Vagina (tissue), 2 donors: ENCODE data around the gene NYAP2.

Source experiments
- CTCF ChIP-seq, 3 experiments: fragments of 450-650 bp in 2 of 3; fragments of 200-600 bp in 1 of 3; sonication (generic) in 1 of 3; IDR thresholded peaks; one replicate each; pipeline ENCODE4 v1.5.1; 2017 to 2019; ENCODE audit warnings: antibody characterized with exemption in 3 of 3, mild to moderate bottlenecking in 2 of 3, moderate library complexity in 2 of 3
- POLR2A ChIP-seq, 2 donors: fragments of 450-650 bp; IDR thresholded peaks; one replicate each; pipeline ENCODE4 v1.6.1; 2017; ENCODE audit warnings: antibody characterized with exemption in 2 of 2, mild to moderate bottlenecking in 2 of 2, moderate library complexity in 2 of 2
- POLR2AphosphoS5 ChIP-seq, 2 donors: sonication (generic); formaldehyde crosslinking; IDR thresholded peaks; one replicate each; pipeline ENCODE4 v1.9.0; 2017; ENCODE audit warnings: antibody characterized with exemption in 2 of 2, mild to moderate bottlenecking in 2 of 2, low read depth in 1 of 2; ENCODE audit not compliant: insufficient read depth in 1 of 2

GRCh38 chr2:225452677-225453076 is 53.2 kb downstream of the NYAP2 start:
- no peak for TF ChIP-seq CTCF (IDR thresholded peaks at IDR 0.05)
- no peak for TF ChIP-seq POLR2A (IDR thresholded peaks at IDR 0.05)
- TF ChIP-seq POLR2AphosphoS5 (IDR thresholded peaks at IDR 0.05; ENCODE audit: insufficient read depth in 1 of 2, low read depth in 1 of 2), result no peak
